ES-I3 (cell line): ENCODE results near the gene SNX19.

ENCODE experiments used
- H3K36me3 ChIP-seq: 2 replicates; pipeline ENCODE4 v1.6.1; 2013; ENCODE audit warnings: mild to moderate bottlenecking, low read length, control low read depth, moderate library complexity; ENCODE audit not compliant: insufficient read depth
- H3K4me1 ChIP-seq: 2 replicates; pipeline ENCODE4 v1.6.1; 2013; ENCODE audit warnings: mild to moderate bottlenecking, control low read depth, low read length; ENCODE audit not compliant: insufficient read depth
- H3K9ac ChIP-seq: 2 replicates; pipeline ENCODE4 v1.6.1; 2013; ENCODE audit warnings: low read depth, mild to moderate bottlenecking, low read length, moderate library complexity
- H3K9me3 ChIP-seq: 2 replicates; pipeline ENCODE4 v1.6.1; 2013; ENCODE audit warnings: mild to moderate bottlenecking, low read length, moderate library complexity; ENCODE audit not compliant: control insufficient read depth, insufficient read depth

The SNX19 gene

GRCh38 chr11:130913268-130913667, 3.0 kb downstream of the SNX19 start:
- Histone ChIP-seq H3K9ac (no peak overlapping the region), H3K4me1 (peaks cover 3% of the 10 kb centered on the region; the same call in 1 of the 2 replicates), H3K36me3 (peaks cover 14% of the 10 kb centered on the region), H3K9me3 (no peaks in the 10 kb centered on the region)

GRCh38 chr11:130912552-130912951, 3.7 kb downstream of the SNX19 start:
- peaks cover 3% of the 10 kb centered on the region; the same call in 1 of the 2 replicates for H3K4me1 ChIP-seq
- peaks cover 14% of the 10 kb centered on the region for H3K36me3 ChIP-seq
- no peaks in the 10 kb centered on the region for H3K9me3 ChIP-seq
- no peak overlapping the region for H3K9ac ChIP-seq

DNA sequence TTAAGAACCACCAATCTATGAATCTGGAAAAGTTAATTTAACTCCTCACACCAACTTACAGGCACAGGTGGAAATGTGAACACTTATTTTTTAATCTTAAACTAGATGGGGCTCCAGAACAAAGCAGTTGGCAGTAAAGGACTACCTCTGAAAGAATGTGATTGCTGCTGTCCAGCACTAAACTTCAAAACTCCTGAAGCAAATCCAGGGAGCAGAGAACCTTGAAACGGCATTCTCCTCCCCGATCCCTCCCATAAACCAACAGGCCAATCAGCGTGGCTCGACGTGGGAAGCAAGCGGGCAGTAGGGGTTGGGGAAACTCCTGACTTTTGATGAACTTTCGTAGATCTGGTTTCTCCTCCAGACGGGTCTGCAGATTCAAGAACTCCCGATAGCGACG, 5.0 kb downstream of the SNX19 start:
- Histone ChIP-seq H3K4me1 (0 out of 2 replicates have a peak, but pooled peaks cover 3% of the 10 kb centered on the region), H3K36me3 (peaks cover 18% of the 10 kb centered on the region), H3K9me3 (no peaks in the 10 kb centered on the region), H3K9ac (no peak overlapping the region)

DNA sequence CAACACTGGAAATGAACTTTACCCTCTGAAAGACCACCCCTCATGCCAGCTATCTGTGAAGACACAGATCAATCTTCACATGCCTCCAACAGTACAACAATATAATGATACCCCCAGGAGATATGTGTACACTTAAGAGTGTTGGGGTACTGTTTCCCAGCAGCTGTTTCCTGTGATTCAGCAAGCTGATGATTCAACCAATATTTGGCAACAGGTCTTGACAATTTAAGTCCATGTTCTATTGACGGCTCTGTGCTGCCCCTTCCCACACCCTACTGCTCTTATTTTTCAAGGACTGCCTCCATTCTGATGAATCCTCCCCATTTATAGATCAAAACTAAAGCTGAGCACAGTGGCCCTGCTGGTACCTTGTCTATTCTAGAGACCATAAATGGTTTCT, 6.6 kb downstream of the SNX19 start:
- Histone ChIP-seq H3K36me3 (peaks cover 21% of the 10 kb centered on the region), H3K9me3 (no peaks in the 10 kb centered on the region), H3K4me1 (no peaks in the 10 kb centered on the region), H3K9ac (no peak overlapping the region)

GRCh38 chr11:130908770-130909625, 7.3 kb downstream of the SNX19 start:
- H3K36me3 ChIP-seq = peaks cover 19% of the 10 kb centered on the region
- no peaks in the 10 kb centered on the region for H3K4me1 ChIP-seq
- no peaks in the 10 kb centered on the region for H3K9me3 ChIP-seq
- no peak overlapping the region for H3K9ac ChIP-seq

GRCh38 chr11:130908061-130908460, 8.2 kb downstream of the SNX19 start:
- Histone ChIP-seq H3K4me1 (no peaks in the 10 kb centered on the region), H3K9ac (no peak overlapping the region), H3K36me3 (peaks cover 14% of the 10 kb centered on the region), H3K9me3 (no peaks in the 10 kb centered on the region)

DNA sequence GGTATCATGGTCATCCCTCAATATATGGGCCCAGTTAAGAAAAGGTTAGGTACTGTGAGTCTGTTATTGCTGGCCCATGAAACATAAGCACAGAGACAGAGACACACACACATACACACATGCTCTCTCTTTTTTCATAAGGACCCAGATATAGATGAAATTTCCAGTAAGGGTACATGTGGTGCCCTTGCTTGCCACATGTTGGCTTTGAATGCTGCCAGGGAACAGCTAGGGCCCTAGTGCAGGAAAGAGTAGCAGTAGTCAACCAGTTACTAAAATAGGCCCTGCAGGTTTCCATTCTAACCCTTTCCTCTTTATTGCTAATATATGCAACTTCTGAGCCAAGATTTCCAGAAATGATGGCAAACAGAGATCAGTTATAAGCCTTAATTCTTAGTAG, 9.1 kb downstream of the SNX19 start:
- Histone ChIP-seq H3K36me3 (peaks cover 14% of the 10 kb centered on the region), H3K4me1 (no peaks in the 10 kb centered on the region), H3K9ac (no peak overlapping the region), H3K9me3 (no peaks in the 10 kb centered on the region)

GRCh38 chr11:130906616-130907015, 9.7 kb downstream of the SNX19 start:
- Histone ChIP-seq H3K36me3 (peaks cover 19% of the 10 kb centered on the region), H3K9ac (no peak overlapping the region), H3K9me3 (no peaks in the 10 kb centered on the region), H3K4me1 (no peaks in the 10 kb centered on the region)

GRCh38 chr11:130905512-130905911, 10.8 kb downstream of the SNX19 start:
- no peaks in the 10 kb centered on the region for H3K9me3 ChIP-seq
- H3K36me3 ChIP-seq = peaks cover 22% of the 10 kb centered on the region
- H3K4me1 ChIP-seq = no peaks in the 10 kb centered on the region
- H3K9ac ChIP-seq = no peak overlapping the region

- H3K9me3 ChIP-seq = no peaks in the 10 kb centered on the region
- H3K4me1 ChIP-seq = no peaks in the 10 kb centered on the region
- H3K36me3 ChIP-seq = peaks cover 17% of the 10 kb centered on the region
- H3K9ac ChIP-seq = no peak overlapping the region
These were observed 11.9 kb downstream of the SNX19 start for GRCh38 chr11:130904380-130904779.

DNA sequence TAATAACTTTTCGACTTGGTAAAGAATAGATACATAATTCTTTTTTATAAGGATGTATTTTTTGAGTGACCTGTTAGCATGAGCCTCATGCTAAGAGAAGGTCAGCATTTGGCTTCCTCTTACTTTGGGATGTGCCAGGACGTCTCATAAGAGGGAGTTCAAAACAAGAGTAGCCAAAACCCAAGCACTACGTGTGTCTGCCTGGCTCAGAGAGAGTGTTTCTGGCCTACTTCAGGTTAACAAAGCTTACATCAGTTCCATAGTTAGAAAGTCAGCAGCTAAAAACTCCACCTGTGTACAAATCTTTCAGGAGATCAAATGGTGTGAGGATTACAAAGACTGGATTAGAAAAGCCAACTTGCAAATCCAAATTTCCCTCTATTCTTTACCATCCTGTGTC, 13.9 kb downstream of the SNX19 start:
- no peaks in the 10 kb centered on the region for H3K9me3 ChIP-seq
- peaks cover 16% of the 10 kb centered on the region for H3K36me3 ChIP-seq
- H3K4me1 ChIP-seq = no peaks in the 10 kb centered on the region
- H3K9ac ChIP-seq = no peak overlapping the region

GRCh38 chr11:130899106-130899505, 17.2 kb downstream of the SNX19 start:
- peaks cover 10% of the 10 kb centered on the region for H3K36me3 ChIP-seq
- H3K4me1 ChIP-seq = peaks cover 2% of the 10 kb centered on the region
- no peak overlapping the region for H3K9ac ChIP-seq
- no peaks in the 10 kb centered on the region for H3K9me3 ChIP-seq

- peaks cover 10% of the 10 kb centered on the region for H3K36me3 ChIP-seq
- H3K9me3 ChIP-seq = no peaks in the 10 kb centered on the region
- no peak overlapping the region for H3K9ac ChIP-seq
- H3K4me1 ChIP-seq = peaks cover 7% of the 10 kb centered on the region
These were observed 18.8 kb downstream of the SNX19 start for GRCh38 chr11:130897262-130898182.

DNA sequence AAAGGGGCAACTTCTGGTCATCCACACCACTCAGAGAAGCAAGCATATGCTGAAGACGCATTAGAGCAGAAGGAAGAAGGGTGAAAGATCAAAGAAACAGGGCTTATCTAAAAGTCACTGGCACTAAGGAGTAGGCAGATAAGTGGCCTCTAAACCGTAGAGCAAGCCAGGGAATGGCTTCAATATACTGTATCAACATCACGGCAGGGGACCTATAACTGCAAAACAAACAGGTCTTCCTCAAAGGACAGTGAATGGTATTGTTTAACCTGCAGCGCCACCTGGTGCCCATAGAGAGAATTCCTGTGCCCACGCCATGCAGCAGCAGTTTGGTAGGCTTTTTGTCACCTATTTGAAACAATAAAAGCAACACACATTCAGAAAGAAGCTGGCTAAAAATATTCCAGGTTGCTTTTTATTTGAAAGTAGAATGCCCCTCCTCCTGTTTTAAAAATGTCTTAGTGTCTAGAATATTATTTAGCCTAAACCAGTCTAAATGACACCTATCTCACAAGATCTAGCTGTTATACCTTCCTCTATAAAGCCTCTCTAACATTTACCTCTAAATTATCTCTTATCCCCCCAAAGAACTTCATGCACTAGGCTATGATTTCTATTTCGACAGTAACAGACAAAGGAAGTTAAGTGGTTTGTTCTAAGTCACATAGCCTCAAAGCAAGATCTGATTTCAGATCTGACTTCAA, 21.8 kb downstream of the SNX19 start:
- Histone ChIP-seq H3K9me3 (no peaks in the 10 kb centered on the region), H3K9ac (no peak overlapping the region), H3K4me1 (peaks cover 15% of the 10 kb centered on the region), H3K36me3 (no peaks in the 10 kb centered on the region; the same call in none of the 2 replicates)
